Loucy (cell line): Measurements from ENCODE around the gene FMN1.

Source experiments
- H2AFZ ChIP-seq: fragments of 200-600 bp; sonication (generic); 2 replicates; pipeline ENCODE4 v1.6.0; 2016; ENCODE audit warnings: antibody characterized with exemption, mild to moderate bottlenecking, low read length, moderate library complexity
- H3F3A ChIP-seq: fragments of 200-600 bp; 2 replicates; pipeline ENCODE4 v1.6.0; 2016; ENCODE audit warnings: antibody characterized with exemption, low read depth, mild to moderate bottlenecking
- H3K27me3 ChIP-seq: fragments of 200-600 bp; sonication (generic); 2 replicates; pipeline ENCODE4 v1.6.1; 2014; ENCODE audit warnings: low read length, mild to moderate bottlenecking; ENCODE audit not compliant: insufficient read depth, poor library complexity, severe bottlenecking
- H3K36me3 ChIP-seq: fragments of 200-600 bp; sonication (generic); 2 replicates; pipeline ENCODE4 v1.6.1; 2016; ENCODE audit warnings: low read length; ENCODE audit not compliant: insufficient read depth
- H3K4me1 ChIP-seq: fragments of 200-600 bp; sonication (generic); 2 replicates; pipeline ENCODE4 v1.5.1; 2014; ENCODE audit warnings: low read length, mild to moderate bottlenecking; ENCODE audit not compliant: insufficient read depth, poor library complexity, severe bottlenecking
- H3K4me2 ChIP-seq: fragments of 200-600 bp; sonication (generic); 2 replicates; pipeline ENCODE4 v1.6.0; 2014; ENCODE audit warnings: antibody characterized with exemption, low read length, low read depth, mild to moderate bottlenecking; ENCODE audit not compliant: poor library complexity, severe bottlenecking
- H3K4me3 ChIP-seq: fragments of 200-600 bp; sonication (generic); 2 replicates; pipeline ENCODE4 v1.5.1; 2014; ENCODE audit warnings: low read length, mild to moderate bottlenecking, mixed read lengths; ENCODE audit not compliant: poor library complexity, severe bottlenecking
- H3K79me2 ChIP-seq: fragments of 200-600 bp; sonication (generic); 2 replicates; pipeline ENCODE4 v1.6.1; 2014; ENCODE audit warnings: low read length; ENCODE audit not compliant: insufficient read depth
- H3K9ac ChIP-seq: fragments of 200-600 bp; sonication (generic); 2 replicates; pipeline ENCODE4 v1.6.0; 2014; ENCODE audit warnings: mild to moderate bottlenecking, low read depth, low read length, moderate library complexity; ENCODE audit not compliant: poor library complexity, severe bottlenecking
- H3K9me2 ChIP-seq: fragments of 200-600 bp; sonication (generic); replicated peaks from 2 replicates; pipeline ENCODE4 v1.6.1; 2016; ENCODE audit warnings: low read depth, low read length, mixed read lengths
- H3K9me3 ChIP-seq: fragments of 200-600 bp; sonication (generic); 2 replicates; pipeline ENCODE4 v1.6.1; 2014; ENCODE audit warnings: mild to moderate bottlenecking, antibody characterized with exemption, low read length, low read depth; ENCODE audit not compliant: insufficient read depth
- H4K20me1 ChIP-seq: fragments of 200-600 bp; sonication (generic); 2 replicates; pipeline ENCODE4 v1.6.0; 2014; ENCODE audit warnings: antibody characterized with exemption, low read length, mild to moderate bottlenecking; ENCODE audit not compliant: insufficient read depth, poor library complexity, severe bottlenecking
- CTCF ChIP-seq: fragments of 200-600 bp; sonication (generic); conservative IDR thresholded peaks from 2 replicates; pipeline ENCODE4 v1.5.1; 2014; ENCODE audit warnings: mild to moderate bottlenecking, antibody characterized with exemption, low read length
- EZH2phosphoT487 ChIP-seq: fragments of 200-600 bp; IDR thresholded peaks from 2 replicates; pipeline ENCODE4 v1.6.1; 2018; ENCODE audit warnings: antibody characterized with exemption, mild to moderate bottlenecking, moderate library complexity, borderline replicate concordance

FMN1 gene

GRCh38 chr15:32856753-32857152 lies 337.8 kb downstream of the FMN1 start:
- no peak for TF ChIP-seq CTCF
- TF ChIP-seq EZH2phosphoT487: no peak
- Histone ChIP-seq H3K9me2 (no peaks in the 10 kb centered on the region), H3K4me3 (no peak overlapping the region), H4K20me1 (no peaks in the 10 kb centered on the region), H3K4me2 (no peak overlapping the region), H3K9ac (no peak overlapping the region), H3K9me3 (no peaks in the 10 kb centered on the region), H3K36me3 (peaks cover 4% of the 10 kb centered on the region; the same call in 1 of the 2 replicates), H3K27me3 (no peaks in the 10 kb centered on the region), H2AFZ (no peak overlapping the region), H3K79me2 (no peaks in the 10 kb centered on the region), H3K4me1 (no peaks in the 10 kb centered on the region), H3F3A (no peaks in the 10 kb centered on the region)

GRCh38 chr15:32855942-32856341 lies 338.6 kb downstream of the FMN1 start:
- TF ChIP-seq CTCF: no peak
- no peak for TF ChIP-seq EZH2phosphoT487
- Histone ChIP-seq H3K36me3 (peaks cover 4% of the 10 kb centered on the region; the same call in 1 of the 2 replicates), H3K9me2 (no peaks in the 10 kb centered on the region), H3K27me3 (no peaks in the 10 kb centered on the region), H3K79me2 (no peaks in the 10 kb centered on the region), H3K4me3 (no peak overlapping the region), H4K20me1 (no peaks in the 10 kb centered on the region), H2AFZ (no peak overlapping the region), H3K4me1 (no peaks in the 10 kb centered on the region), H3K9me3 (no peaks in the 10 kb centered on the region), H3K9ac (no peak overlapping the region), H3F3A (no peaks in the 10 kb centered on the region), H3K4me2 (no peak overlapping the region)

GRCh38 chr15:32853592-32853991 lies 340.9 kb downstream of the FMN1 start:
- H3F3A ChIP-seq: no peaks in the 10 kb centered on the region
- H3K9me3 ChIP-seq: no peaks in the 10 kb centered on the region
- no peak overlapping the region for H3K9ac ChIP-seq
- H3K4me1 ChIP-seq: no peaks in the 10 kb centered on the region
- TF ChIP-seq EZH2phosphoT487 (no peak), CTCF (no peak)
- H4K20me1 ChIP-seq: no peaks in the 10 kb centered on the region
- no peaks in the 10 kb centered on the region for H3K79me2 ChIP-seq
- peaks cover 4% of the 10 kb centered on the region; the same call in 1 of the 2 replicates for H3K36me3 ChIP-seq
- no peaks in the 10 kb centered on the region for H3K9me2 ChIP-seq
- H3K27me3 ChIP-seq: no peaks in the 10 kb centered on the region
- H3K4me3 ChIP-seq: no peak overlapping the region
- no peak overlapping the region for H3K4me2 ChIP-seq
- H2AFZ ChIP-seq: no peak overlapping the region
